Measurements from ENCODE around the gene TECTA.

Gene TECTA

GRCh38 chr11:121100943-121101342 is at the start of gene TECTA:
Gene TECTA (plus strand): TSS chr11:121101243. CDS start chr11:121102666, 1,423 bp downstream.
- DNase-seq (ENCODE audit: insufficient read length, low spot score): no peak
- no peak for FAIRE-seq
- no peak for TF ChIP-seq POLR2A (IDR thresholded peaks at IDR 0.05; ENCODE audit: low read depth, low read length)

- TF ChIP-seq POLR2A (IDR thresholded peaks at IDR 0.05; ENCODE audit: low read depth, low read length): no peak
- FAIRE-seq (no peak), DNase-seq (ENCODE audit: insufficient read length, low spot score) (no peak)
Measured at GRCh38 chr11:121053244-121053643, 47.8 kb upstream of the TECTA start.

GRCh38 chr11:121054266-121054665 is 46.8 kb upstream of the TECTA start:
- DNase-seq (ENCODE audit: insufficient read length, low spot score) (no peak), FAIRE-seq (no peak)
- no peak for TF ChIP-seq POLR2A (IDR thresholded peaks at IDR 0.05; ENCODE audit: low read depth, low read length)

- FAIRE-seq (no peak), DNase-seq (ENCODE audit: insufficient read length, low spot score) (no peak)
- no peak for TF ChIP-seq POLR2A (IDR thresholded peaks at IDR 0.05; ENCODE audit: low read depth, low read length)
Measured at GRCh38 chr11:121055076-121055475, 46.0 kb upstream of the TECTA start.

GRCh38 chr11:121057922-121058321 is 43.1 kb upstream of the TECTA start:
- FAIRE-seq (no peak), DNase-seq (ENCODE audit: insufficient read length, low spot score) (no peak)
- no peak for TF ChIP-seq POLR2A (IDR thresholded peaks at IDR 0.05; ENCODE audit: low read depth, low read length)

GRCh38 chr11:121058941-121059340 is 42.1 kb upstream of the TECTA start:
- TF ChIP-seq POLR2A (IDR thresholded peaks at IDR 0.05; ENCODE audit: low read depth, low read length): no peak
- no peak for DNase-seq (ENCODE audit: insufficient read length, low spot score)
- no peak for FAIRE-seq

GRCh38 chr11:121059605-121060004 is 41.4 kb upstream of the TECTA start:
- TF ChIP-seq POLR2A (IDR thresholded peaks at IDR 0.05; ENCODE audit: low read depth, low read length): no peak
- FAIRE-seq (no peak), DNase-seq (ENCODE audit: insufficient read length, low spot score) (no peak)

- TF ChIP-seq POLR2A (IDR thresholded peaks at IDR 0.05; ENCODE audit: low read depth, low read length): no peak
- DNase-seq (ENCODE audit: insufficient read length, low spot score) (no peak), FAIRE-seq (no peak)
Measured at GRCh38 chr11:121063728-121064127, 37.3 kb upstream of the TECTA start.

GRCh38 chr11:121066623-121067022 is 34.4 kb upstream of the TECTA start:
- TF ChIP-seq POLR2A (IDR thresholded peaks at IDR 0.05; ENCODE audit: low read depth, low read length): no peak
- no peak for DNase-seq (ENCODE audit: insufficient read length, low spot score)
- no peak for FAIRE-seq

GRCh38 chr11:121067026-121067425 is 34.0 kb upstream of the TECTA start:
- FAIRE-seq (no peak), DNase-seq (ENCODE audit: insufficient read length, low spot score) (no peak)
- no peak for TF ChIP-seq POLR2A (IDR thresholded peaks at IDR 0.05; ENCODE audit: low read depth, low read length)

GRCh38 chr11:121067453-121067852 is 33.6 kb upstream of the TECTA start:
- no peak for TF ChIP-seq POLR2A (IDR thresholded peaks at IDR 0.05; ENCODE audit: low read depth, low read length)
- FAIRE-seq: no peak
- no peak for DNase-seq (ENCODE audit: insufficient read length, low spot score)

GRCh38 chr11:121067962-121068647 is 32.9 kb upstream of the TECTA start:
- DNase-seq (ENCODE audit: insufficient read length, low spot score): no peak
- no peak for TF ChIP-seq POLR2A (IDR thresholded peaks at IDR 0.05; ENCODE audit: low read depth, low read length)
- no peak for FAIRE-seq

GRCh38 chr11:121068787-121069186 is 32.3 kb upstream of the TECTA start:
- TF ChIP-seq POLR2A (IDR thresholded peaks at IDR 0.05; ENCODE audit: low read depth, low read length): no peak
- FAIRE-seq (no peak), DNase-seq (ENCODE audit: insufficient read length, low spot score) (no peak)

GRCh38 chr11:121070951-121071845 is 29.8 kb upstream of the TECTA start:
- DNase-seq (ENCODE audit: insufficient read length, low spot score): no peak
- FAIRE-seq: no peak
- TF ChIP-seq POLR2A (IDR thresholded peaks at IDR 0.05; ENCODE audit: low read depth, low read length): no peak
